GM12874 (cell line): ENCODE data around the gene PHLPP1.

Experiments used
- TF ChIP-seq, protein P1 (sequence below): IDR thresholded peaks from 2 replicates; pipeline ENCODE4 v1.5.1; 2011; ENCODE audit warnings: low read depth, mild to moderate bottlenecking, control low read depth, low read length, moderate library complexity; ENCODE audit not compliant: insufficient read depth

PHLPP1 gene

DNA sequence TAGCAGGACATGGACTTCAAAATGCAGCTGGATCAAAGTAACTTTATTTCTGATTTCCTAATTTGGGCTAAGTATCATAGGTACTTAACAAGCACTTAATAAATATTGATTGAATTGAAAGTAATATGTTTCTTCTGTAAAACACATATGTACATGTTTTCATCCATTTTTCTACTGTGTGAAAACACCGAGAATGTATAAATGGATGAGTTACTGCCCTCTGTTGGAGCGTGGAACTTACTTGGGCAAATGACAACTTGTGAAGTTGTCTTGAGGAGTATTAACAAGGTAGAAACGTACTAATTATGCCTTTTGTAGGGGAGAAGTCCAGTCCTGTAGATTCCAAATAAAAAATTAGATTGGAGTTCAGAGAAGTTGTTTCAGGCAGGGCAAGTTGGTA is 87.2 kb downstream of the PHLPP1 start:
- TF ChIP-seq, protein P1, sequence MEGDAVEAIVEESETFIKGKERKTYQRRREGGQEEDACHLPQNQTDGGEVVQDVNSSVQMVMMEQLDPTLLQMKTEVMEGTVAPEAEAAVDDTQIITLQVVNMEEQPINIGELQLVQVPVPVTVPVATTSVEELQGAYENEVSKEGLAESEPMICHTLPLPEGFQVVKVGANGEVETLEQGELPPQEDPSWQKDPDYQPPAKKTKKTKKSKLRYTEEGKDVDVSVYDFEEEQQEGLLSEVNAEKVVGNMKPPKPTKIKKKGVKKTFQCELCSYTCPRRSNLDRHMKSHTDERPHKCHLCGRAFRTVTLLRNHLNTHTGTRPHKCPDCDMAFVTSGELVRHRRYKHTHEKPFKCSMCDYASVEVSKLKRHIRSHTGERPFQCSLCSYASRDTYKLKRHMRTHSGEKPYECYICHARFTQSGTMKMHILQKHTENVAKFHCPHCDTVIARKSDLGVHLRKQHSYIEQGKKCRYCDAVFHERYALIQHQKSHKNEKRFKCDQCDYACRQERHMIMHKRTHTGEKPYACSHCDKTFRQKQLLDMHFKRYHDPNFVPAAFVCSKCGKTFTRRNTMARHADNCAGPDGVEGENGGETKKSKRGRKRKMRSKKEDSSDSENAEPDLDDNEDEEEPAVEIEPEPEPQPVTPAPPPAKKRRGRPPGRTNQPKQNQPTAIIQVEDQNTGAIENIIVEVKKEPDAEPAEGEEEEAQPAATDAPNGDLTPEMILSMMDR: no peak

DNA sequence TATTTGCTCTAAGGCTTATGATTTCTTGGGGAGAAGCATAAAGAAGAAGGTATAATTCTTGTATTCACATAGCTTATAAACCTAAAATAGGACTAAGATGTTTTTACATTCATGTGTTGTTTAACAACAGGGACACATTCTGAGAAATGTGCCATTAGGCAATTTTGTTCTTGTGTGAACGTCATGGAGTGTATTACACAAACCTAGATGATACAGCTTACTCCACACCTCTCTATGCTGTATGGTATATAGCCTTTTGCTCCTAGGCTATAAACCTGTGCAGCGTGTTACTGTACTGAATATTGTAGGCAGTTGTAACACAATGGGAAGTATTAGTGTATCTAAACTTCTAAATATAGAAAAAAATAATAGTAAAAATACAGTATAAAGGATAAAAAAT is 92.1 kb downstream of the PHLPP1 start:
- TF ChIP-seq, protein P1: no peak

DNA sequence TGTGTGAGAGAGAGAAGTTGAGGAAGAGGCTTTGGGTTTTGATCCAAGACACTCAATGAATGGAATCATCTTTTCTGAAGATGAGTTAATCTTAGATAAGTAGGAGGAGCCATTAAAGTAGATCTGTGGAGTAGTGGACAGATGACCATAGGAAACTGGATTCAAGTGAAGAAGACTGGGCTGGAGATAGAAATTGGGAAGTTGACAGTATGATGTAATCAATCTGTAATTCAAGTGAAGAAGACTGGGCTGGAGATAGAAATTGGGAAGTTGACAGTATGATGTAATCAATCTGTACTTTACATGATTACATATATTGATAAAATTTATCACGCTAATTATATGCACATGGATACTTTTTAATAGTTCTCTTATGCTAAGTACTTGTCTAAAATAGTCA is 92.8 kb downstream of the PHLPP1 start:
- TF ChIP-seq, protein P1: no peak

DNA sequence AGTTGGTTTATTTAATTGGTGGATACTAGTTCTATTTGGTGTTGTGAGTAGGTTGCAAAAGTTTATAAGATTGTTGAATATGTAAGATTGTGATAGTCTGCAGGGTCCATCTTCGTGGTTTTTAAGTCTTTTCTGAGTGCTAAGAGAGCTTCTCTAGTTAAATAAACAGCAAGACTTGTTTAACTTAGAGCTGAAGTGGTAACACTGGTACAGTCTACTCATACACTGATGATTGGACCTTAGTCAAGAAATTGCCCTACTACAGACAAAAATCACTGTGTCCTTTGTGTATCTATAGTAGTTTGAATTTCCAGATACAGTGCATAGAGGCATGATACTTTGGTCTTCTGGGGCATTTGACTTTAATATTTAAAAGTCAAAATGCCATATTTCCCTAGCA is 94.6 kb downstream of the PHLPP1 start:
- TF ChIP-seq, protein P1: no peak

DNA sequence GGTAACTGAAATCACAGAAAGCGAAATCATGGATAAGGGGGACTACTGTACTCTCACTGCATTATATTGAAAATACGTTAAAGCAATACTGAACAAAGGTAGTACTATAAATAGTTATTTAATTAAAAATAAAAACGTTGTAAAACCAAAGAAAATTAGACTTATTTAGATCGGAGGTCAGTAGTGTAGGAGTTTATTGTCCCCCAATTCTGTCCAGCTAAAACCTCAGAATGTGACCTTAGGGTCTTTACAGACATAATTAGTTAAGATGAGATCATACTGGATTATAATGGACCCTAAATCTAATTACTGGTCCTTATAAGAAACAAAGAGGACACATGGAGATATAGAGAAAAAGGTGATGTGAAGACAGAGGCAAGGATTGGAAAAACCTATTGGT is 95.3 kb downstream of the PHLPP1 start:
- TF ChIP-seq, protein P1: no peak

DNA sequence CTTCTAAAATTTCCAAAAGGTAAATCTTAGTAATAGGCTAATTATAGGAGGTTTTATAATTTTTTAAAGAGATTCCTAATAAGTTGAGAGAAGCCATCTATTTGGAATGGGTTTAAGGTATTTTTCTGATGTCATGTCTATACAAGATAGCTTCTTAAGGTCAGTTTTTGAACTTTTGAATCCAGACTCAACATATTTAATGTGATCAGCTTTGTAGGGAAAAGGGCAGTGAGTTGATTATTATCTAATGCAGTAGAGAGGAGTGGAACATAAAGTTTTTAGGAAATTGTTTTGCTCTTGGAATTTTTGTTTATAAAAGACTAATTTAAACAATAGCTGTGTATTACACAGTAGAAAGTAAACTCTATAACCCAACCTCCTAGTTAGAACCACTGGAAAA is 96.3 kb downstream of the PHLPP1 start:
- TF ChIP-seq, protein P1: no peak

DNA sequence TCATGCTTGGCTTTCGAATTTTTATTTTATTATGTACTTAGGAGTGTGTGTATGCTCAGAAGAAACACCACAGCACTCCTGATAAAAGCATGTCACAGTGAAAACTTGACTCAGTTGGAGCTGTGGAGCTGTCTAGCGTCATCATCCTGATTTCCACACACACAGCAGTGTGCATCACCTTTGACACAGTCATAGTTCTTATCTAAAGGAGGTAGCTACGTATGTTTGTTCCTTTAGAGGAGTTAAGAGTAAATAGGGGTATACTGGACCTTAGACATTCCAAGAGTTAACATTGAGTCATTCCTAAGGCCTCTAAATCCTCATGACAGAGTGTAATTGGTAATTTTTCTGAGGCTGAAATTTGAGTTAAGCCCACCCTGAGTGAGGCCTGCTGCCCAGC is 96.9 kb downstream of the PHLPP1 start:
- TF ChIP-seq, protein P1: no peak

DNA sequence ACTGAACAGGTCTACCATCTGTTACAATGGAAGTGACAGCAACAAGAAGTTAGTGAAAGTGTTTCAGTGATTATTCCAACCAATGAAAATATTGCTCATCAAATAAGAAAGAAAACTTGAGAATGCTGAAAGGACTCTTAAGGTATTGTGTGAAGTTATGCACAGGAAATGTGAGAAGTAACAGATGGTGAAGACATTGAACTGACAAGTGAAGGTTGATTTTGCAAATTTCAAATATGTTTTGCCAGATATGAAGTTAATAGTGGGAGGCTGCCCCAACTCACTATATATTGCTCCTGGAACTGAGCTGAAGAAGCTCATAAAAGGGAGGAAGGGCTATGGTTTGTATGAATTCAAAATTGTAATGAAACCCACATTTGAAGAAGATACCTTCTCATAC is 97.5 kb downstream of the PHLPP1 start:
- TF ChIP-seq, protein P1: no peak
